IMR-90 (cell line): ENCODE results near the gene TIE1. TPM values are rescaled to one million over a fixed set of nuclear protein-coding genes. Genes with fewer than 3 reads are reported as not detected.

ENCODE experiments used
- ATAC-seq: fragments of 200-7000 bp; cut with Tn5 transposase; 2 replicates; pipeline ENCODE4 v1.9.1; 2020; ENCODE audit warnings: low read depth, mild to moderate bottlenecking, moderate library complexity
- BruUV-seq: library from RNA; stranded (reverse); fragments of 400-500 nt; replicated peaks from 2 replicates; lab custom pipeline; 2021; lab: Mats Ljungman, UMichigan
- CTCF ChIA-PET: fragments of 300-600 bp; formaldehyde crosslinking; extraction: SDS; loops from one replicate; lab custom pipeline; 2021; ENCODE audit warnings: antibody characterized with exemption; lab: Yijun Ruan, JAX
- POLR2A ChIA-PET: fragments of 300-600 bp; sonication (Branson Sonifier 250); formaldehyde crosslinking; loops from one replicate; lab custom pipeline; 2022; ENCODE audit warnings: antibody characterized with exemption; ENCODE audit not compliant: unreplicated experiment; lab: Charles Lee
- DNase-seq: peaks from one replicate; pipeline ENCODE4 v3.0.0; 2013
- H2AFZ ChIP-seq: replicated peaks from 2 replicates; pipeline ENCODE3; 2013; ENCODE audit warnings: low read length, mild to moderate bottlenecking; ENCODE audit not compliant: poor library complexity
- H2AK5ac ChIP-seq: 2 replicates; pipeline ENCODE4 v1.6.1; 2013; ENCODE audit warnings: low read depth, low read length, inconsistent platforms
- H2AK9ac ChIP-seq: replicated peaks from 2 replicates; pipeline ENCODE3; 2013; ENCODE audit warnings: mild to moderate bottlenecking, low read depth, low read length, moderate library complexity; ENCODE audit not compliant: poor library complexity
- H2BK120ac ChIP-seq: 2 replicates; pipeline ENCODE4 v1.6.1; 2013; ENCODE audit warnings: low read depth, low read length, inconsistent platforms
- H2BK15ac ChIP-seq: 3 replicates; pipeline ENCODE4 v1.6.1; 2013; ENCODE audit warnings: low read depth, low read length, inconsistent platforms
- H2BK20ac ChIP-seq: 2 replicates; pipeline ENCODE4 v1.6.1; 2013; ENCODE audit warnings: low read depth, mild to moderate bottlenecking, inconsistent platforms, low read length, moderate library complexity
- H2BK5ac ChIP-seq: 2 replicates; pipeline ENCODE4 v1.6.1; 2013; ENCODE audit warnings: mild to moderate bottlenecking, low read depth, low read length, inconsistent platforms; ENCODE audit not compliant: poor library complexity, severe bottlenecking
- H3K14ac ChIP-seq: replicated peaks from 2 replicates; pipeline ENCODE4 v1.6.1; 2013; ENCODE audit warnings: low read depth, low read length, inconsistent platforms
- H3K18ac ChIP-seq: 2 replicates; pipeline ENCODE4 v1.6.1; 2013; ENCODE audit warnings: low read depth, low read length, control low read depth
- H3K23ac ChIP-seq: 2 replicates; pipeline ENCODE4 v1.6.1; 2013; ENCODE audit warnings: low read depth, low read length, inconsistent platforms
- H3K27ac ChIP-seq: 2 replicates; pipeline ENCODE4 v1.5.1; 2013; ENCODE audit warnings: mild to moderate bottlenecking, control low read depth, low read length; ENCODE audit not compliant: insufficient read depth
- H3K27me3 ChIP-seq: 2 replicates; pipeline ENCODE4 v1.6.1; 2013; ENCODE audit warnings: low read length; ENCODE audit not compliant: control insufficient read depth, insufficient read depth
- H3K36me3 ChIP-seq: 2 replicates; pipeline ENCODE4 v1.6.1; 2013; ENCODE audit warnings: low read length, mixed read lengths; ENCODE audit not compliant: control insufficient read depth, insufficient read depth
- H3K4ac ChIP-seq: 2 replicates; pipeline ENCODE4 v1.6.1; 2013; ENCODE audit warnings: low read depth, low read length, inconsistent platforms
- H3K4me1 ChIP-seq: 2 replicates; pipeline ENCODE4 v1.6.1; 2013; ENCODE audit warnings: low read length, mixed read lengths; ENCODE audit not compliant: control insufficient read depth, insufficient read depth
- H3K4me2 ChIP-seq: 2 replicates; pipeline ENCODE4 v1.6.1; 2013; ENCODE audit warnings: low read depth, mild to moderate bottlenecking, control low read depth, low read length, moderate library complexity
- H3K4me3 ChIP-seq: 2 replicates; pipeline ENCODE4 v1.5.1; 2013; ENCODE audit warnings: low read depth, mild to moderate bottlenecking, control low read depth, low read length, moderate library complexity; ENCODE audit not compliant: insufficient read depth
- H3K56ac ChIP-seq: 2 replicates; pipeline ENCODE4 v1.6.1; 2013; ENCODE audit warnings: low read length, inconsistent platforms; ENCODE audit not compliant: insufficient read depth; ENCODE audit errors: extremely low read depth
- H3K79me1 ChIP-seq, 2 experiments: 2 replicates each; pipeline ENCODE4 v1.6.1; 2013; ENCODE audit warnings: low read length in 2 of 2, inconsistent platforms in 1 of 2, low read depth in 1 of 2
- H3K9ac ChIP-seq: 2 replicates; pipeline ENCODE4 v1.6.1; 2013; ENCODE audit warnings: low read depth, low read length, control low read depth
- H3K9me1 ChIP-seq: 2 replicates; pipeline ENCODE4 v1.6.1; 2013; ENCODE audit warnings: low read length, inconsistent platforms; ENCODE audit not compliant: insufficient read depth
- H3K9me3 ChIP-seq: 2 replicates; pipeline ENCODE4 v1.6.1; 2013; ENCODE audit warnings: low read length; ENCODE audit not compliant: control insufficient read depth, insufficient read depth
- H4K20me1 ChIP-seq: 2 replicates; pipeline ENCODE4 v1.6.1; 2013; ENCODE audit warnings: low read length, inconsistent platforms; ENCODE audit not compliant: insufficient read depth
- H4K5ac ChIP-seq: 2 replicates; pipeline ENCODE4 v1.6.1; 2013; ENCODE audit warnings: mild to moderate bottlenecking, low read depth, low read length, control low read depth
- H4K8ac ChIP-seq, 2 experiments: 2 replicates each; pipeline ENCODE4 v1.6.1; 2013; ENCODE audit warnings: low read depth in 2 of 2, low read length in 2 of 2, control low read depth in 1 of 2, inconsistent platforms in 1 of 2
- H4K91ac ChIP-seq: 2 replicates; pipeline ENCODE4 v1.6.1; 2013; ENCODE audit warnings: low read depth, low read length, inconsistent platforms; ENCODE audit not compliant: insufficient read depth
- ELK1 ChIP-seq: fragments of 150-350 bp; IDR thresholded peaks from 2 replicates; pipeline ENCODE4 v1.6.1; 2016; ENCODE audit warnings: low read depth, mild to moderate bottlenecking, low read length, moderate library complexity, borderline replicate concordance
- RAD21 ChIP-seq: IDR thresholded peaks from 2 replicates; pipeline ENCODE4 v1.6.1; 2012; ENCODE audit warnings: low read length, improper control_type of control experiment
- whole genome bisulfite sequencing, 2 experiments: methylation state at CpG; one replicate each; pipeline versions ENCODE4 v1.1.5 to v1.1.7; 2013; ENCODE audit warnings: missing lambda C conversion rate in 2 of 2; ENCODE audit not compliant: insufficient read length in 1 of 2; ENCODE audit errors: extremely low coverage in 2 of 2; 5-methylcytosine and 5-hydroxymethylcytosine counted together
- dilution Hi-C: fragments of 300-500 bp; cut with HindIII; formaldehyde crosslinking; loops from one replicate; pipeline ENCODE4 v1.14.3; 2018; ENCODE audit warnings: low sequenced_read_pairs; ENCODE audit not compliant: unreplicated experiment
- in situ Hi-C: fragments of 300-500 bp; cut with MboI; formaldehyde crosslinking; loops from 3 replicates; pipeline ENCODE4 v1.14.3; 2019; ENCODE audit warnings: low sequenced_read_pairs, inconsistent platforms, mixed read lengths
- intact Hi-C: fragments of 100-400 bp; cut with micrococcal nuclease; formaldehyde crosslinking; loops from 2 replicates; pipeline ENCODE4 v1.10.0; 2022
- polyA plus RNA-seq, 3 experiments: library from polyadenylated mRNA; depleted of rRNA; stranded (reverse); fragments of >200 nt; gene quantifications; 2 replicates each; pipeline ENCODE4 v1.2.3, GENCODE V29; 2012; ENCODE audit warnings: low replicate concordance in 1 of 3
- total RNA-seq: library from RNA; depleted of rRNA; stranded (reverse); fragments of >200 nt; gene quantifications from 2 replicates; pipeline ENCODE4 v1.2.3, GENCODE V29; 2012

Gene TIE1
- total and polyA plus RNA-seq, 2 of the 4 experiments (the other 2 are of a cell fraction), result 2.3 to 7.5 TPM

- no peak overlapping the region for H3K9ac ChIP-seq
- in situ Hi-C loops (loop anchor here (5.0 kb wide), 1 partner anchor 37 kb away; no protein-coding TSS in a partner anchor), intact Hi-C loops (no loop called here), dilution Hi-C loops (no loop called here)
- H2BK5ac ChIP-seq, result no peak overlapping the region
- no peak overlapping the region for H3K23ac ChIP-seq
- WGBS, 2 experiments, result 33% methylated on average over 2 of the region's 4 CpGs; no CpG with 5 or more reads in 1 of the 2 experiments
- no peak overlapping the region for H3K4me2 ChIP-seq
- H3K27ac ChIP-seq, result no peak overlapping the region
- H2BK20ac ChIP-seq, result no peak overlapping the region
- H3K4me3 ChIP-seq, result no peak overlapping the region
- TF ChIP-seq RAD21 (no peak), ELK1 (no peak)
- CTCF ChIA-PET, result no interaction called here
- H2BK120ac ChIP-seq, result no peak overlapping the region
- H2AK9ac ChIP-seq, result no peak overlapping the region
- no peak overlapping the region for H3K14ac ChIP-seq
- BruUV-seq, result no TSS peak
- no peaks in the 10 kb centered on the region for H3K9me3 ChIP-seq
- no peak overlapping the region for H2BK15ac ChIP-seq
- no peak overlapping the region for H3K18ac ChIP-seq
- no peak overlapping the region; the same call in 1 of the 2 replicates for H4K91ac ChIP-seq
- peaks cover 10% of the 10 kb centered on the region for H3K4me1 ChIP-seq
- H3K56ac ChIP-seq, result no peak overlapping the region
- H2AK5ac ChIP-seq, result no peak overlapping the region
- H3K36me3 ChIP-seq, result no peaks in the 10 kb centered on the region
- H3K4ac ChIP-seq, result no peak overlapping the region
- H4K8ac ChIP-seq, result no peak overlapping the region
- DNase-seq, result no peak
- no peaks in the 10 kb centered on the region for H3K79me1 ChIP-seq
- POLR2A ChIA-PET, result no interaction called here
- no peaks in the 10 kb centered on the region for H4K20me1 ChIP-seq
- no peak overlapping the region for H4K5ac ChIP-seq
- peaks cover 7% of the 10 kb centered on the region; the same call in 1 of the 2 replicates for H3K27me3 ChIP-seq
- no peak for ATAC-seq
- H2AFZ ChIP-seq, result no peak overlapping the region
- H3K9me1 ChIP-seq, result peaks cover 9% of the 10 kb centered on the region
These were observed 43.6 kb downstream of the TIE1 start for GRCh38 chr1:43344267-43344850.
